ENCODE measurements around the gene ZNF503. TPM values are rescaled to one million over a fixed set of nuclear protein-coding genes. Genes with fewer than 3 reads are reported as not detected.
A peak's percentile ranks its signal among the peaks of the same experiment; 100 is the strongest.

The ZNF503 gene
- total and polyA plus RNA-seq, 2 donors from 2014 or later: 34.7 to 45.8 TPM

DNA sequence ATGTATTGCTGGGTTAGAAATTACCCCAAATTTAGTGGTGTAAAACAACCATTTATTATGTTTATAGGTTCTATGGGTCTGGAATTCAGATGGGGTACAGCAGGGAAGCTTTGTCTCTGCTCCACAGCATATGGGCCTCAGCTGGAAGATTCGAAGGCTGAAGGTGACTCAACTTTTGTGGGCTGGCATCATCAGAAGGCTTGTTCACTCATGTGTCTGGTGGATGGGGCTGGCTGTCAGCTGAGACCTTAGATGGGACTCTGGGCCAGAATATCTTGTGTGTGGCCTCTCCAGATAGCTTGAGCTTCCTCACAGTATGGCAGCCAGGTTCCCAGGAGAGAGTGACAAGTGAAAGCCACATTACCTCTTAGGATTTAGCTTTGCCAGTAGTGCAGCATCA is 45.9 kb downstream of the ZNF503 start:
- Histone ChIP-seq H3K27me3 (ENCODE audit: control insufficient read depth, insufficient read depth, low read length) (no peaks in the 10 kb centered on the region), H3K36me3 (ENCODE audit: control insufficient read depth in 2 of 3, insufficient read depth in 3 of 3, low read length in 3 of 3) (no peaks in the 10 kb centered on the region), H3K9me3 (ENCODE audit: control insufficient read depth in 2 of 3, insufficient read depth in 1 of 3, low read length in 3 of 3) (peaks cover 0 to 3% (median 0%) of the 10 kb centered on the region in 3 donors), H3K4me1 (ENCODE audit: control insufficient read depth in 2 of 3, insufficient read depth in 2 of 3, low read depth in 1 of 3, low read length in 3 of 3) (no peaks in the 10 kb centered on the region), H3K4me3 (ENCODE audit: low read length in 3 of 3) (no peak overlapping the region), H3K27ac (ENCODE audit: low read depth in 2 of 2, low read length in 2 of 2) (no peak overlapping the region), H3K9ac (ENCODE audit: low read length in 3 of 3) (no peak overlapping the region)
- FAIRE-seq: no peak
- intact Hi-C loops (cut with DNase I): no loop called here
- peak in 1 of 5 donors; percentile 19 for DNase-seq
- TF ChIP-seq, protein P1, sequence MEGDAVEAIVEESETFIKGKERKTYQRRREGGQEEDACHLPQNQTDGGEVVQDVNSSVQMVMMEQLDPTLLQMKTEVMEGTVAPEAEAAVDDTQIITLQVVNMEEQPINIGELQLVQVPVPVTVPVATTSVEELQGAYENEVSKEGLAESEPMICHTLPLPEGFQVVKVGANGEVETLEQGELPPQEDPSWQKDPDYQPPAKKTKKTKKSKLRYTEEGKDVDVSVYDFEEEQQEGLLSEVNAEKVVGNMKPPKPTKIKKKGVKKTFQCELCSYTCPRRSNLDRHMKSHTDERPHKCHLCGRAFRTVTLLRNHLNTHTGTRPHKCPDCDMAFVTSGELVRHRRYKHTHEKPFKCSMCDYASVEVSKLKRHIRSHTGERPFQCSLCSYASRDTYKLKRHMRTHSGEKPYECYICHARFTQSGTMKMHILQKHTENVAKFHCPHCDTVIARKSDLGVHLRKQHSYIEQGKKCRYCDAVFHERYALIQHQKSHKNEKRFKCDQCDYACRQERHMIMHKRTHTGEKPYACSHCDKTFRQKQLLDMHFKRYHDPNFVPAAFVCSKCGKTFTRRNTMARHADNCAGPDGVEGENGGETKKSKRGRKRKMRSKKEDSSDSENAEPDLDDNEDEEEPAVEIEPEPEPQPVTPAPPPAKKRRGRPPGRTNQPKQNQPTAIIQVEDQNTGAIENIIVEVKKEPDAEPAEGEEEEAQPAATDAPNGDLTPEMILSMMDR (IDR thresholded peaks at IDR 0.05; ENCODE audit: borderline replicate concordance, extremely low read depth, insufficient read depth): no peak

DNA sequence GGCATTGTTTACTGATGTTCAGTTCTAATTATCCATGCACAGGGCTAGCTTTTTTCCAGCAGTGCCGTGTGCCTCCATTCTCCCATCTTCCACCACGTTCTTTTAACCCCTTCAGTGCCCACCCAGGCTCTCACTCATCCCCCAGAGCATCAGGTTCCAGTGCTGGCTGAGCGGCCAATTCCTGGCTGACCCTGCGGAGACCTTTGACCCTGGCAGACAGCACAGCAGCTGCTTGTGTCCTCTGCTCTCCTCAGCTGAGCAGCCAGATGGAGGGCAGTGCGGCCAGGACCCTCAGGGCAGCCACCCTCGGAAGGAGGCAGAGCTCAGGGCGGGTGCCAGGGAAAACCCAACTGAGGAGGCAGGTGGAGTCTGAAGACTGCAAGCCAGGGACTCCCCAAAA is 48.4 kb downstream of the ZNF503 start:
- intact Hi-C loops (cut with DNase I): no loop called here
- Histone ChIP-seq H3K27me3 (ENCODE audit: control insufficient read depth, insufficient read depth, low read length) (no peaks in the 10 kb centered on the region), H3K9me3 (ENCODE audit: control insufficient read depth in 2 of 3, insufficient read depth in 1 of 3, low read length in 3 of 3) (peaks cover 0 to 3% (median 0%) of the 10 kb centered on the region in 3 donors), H3K9ac (ENCODE audit: low read length in 3 of 3) (no peak overlapping the region), H3K36me3 (ENCODE audit: control insufficient read depth in 2 of 3, insufficient read depth in 3 of 3, low read length in 3 of 3) (no peaks in the 10 kb centered on the region), H3K4me3 (ENCODE audit: low read length in 3 of 3) (no peak overlapping the region), H3K4me1 (ENCODE audit: control insufficient read depth in 2 of 3, insufficient read depth in 2 of 3, low read depth in 1 of 3, low read length in 3 of 3) (no peaks in the 10 kb centered on the region), H3K27ac (ENCODE audit: low read depth in 2 of 2, low read length in 2 of 2) (no peak overlapping the region)
- DNase-seq (peak in 2 of 5 donors; percentile 17 to 26), FAIRE-seq (no peak)
- TF ChIP-seq, protein P1 (IDR thresholded peaks at IDR 0.05; ENCODE audit: borderline replicate concordance, extremely low read depth, insufficient read depth): no peak

DNA sequence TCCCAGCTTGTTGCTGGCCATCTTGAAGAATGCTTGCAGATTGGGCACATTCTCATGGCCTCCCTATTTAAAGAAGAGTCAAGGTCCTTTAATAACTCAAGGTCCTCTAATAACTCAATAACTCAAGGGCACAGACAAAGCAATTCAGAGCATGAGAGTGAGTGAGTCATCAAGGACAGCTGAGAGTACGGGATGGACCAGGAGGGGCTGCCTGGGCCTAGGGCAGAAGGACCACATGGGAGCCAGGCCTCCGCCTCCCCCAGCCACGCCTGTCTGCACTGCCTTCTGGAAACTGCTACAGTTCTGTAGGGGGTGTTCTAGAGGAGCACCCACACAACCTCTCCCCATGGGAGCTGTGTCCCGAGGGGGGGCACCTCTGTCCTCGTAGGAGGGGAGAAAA is 48.9 kb downstream of the ZNF503 start:
- Histone ChIP-seq H3K4me3 (ENCODE audit: low read length in 3 of 3) (no peak overlapping the region), H3K4me1 (ENCODE audit: control insufficient read depth in 2 of 3, insufficient read depth in 2 of 3, low read depth in 1 of 3, low read length in 3 of 3) (no peaks in the 10 kb centered on the region), H3K9me3 (ENCODE audit: control insufficient read depth in 2 of 3, insufficient read depth in 1 of 3, low read length in 3 of 3) (peaks cover 0 to 3% (median 0%) of the 10 kb centered on the region in 3 donors), H3K27ac (ENCODE audit: low read depth in 2 of 2, low read length in 2 of 2) (no peak overlapping the region), H3K27me3 (ENCODE audit: control insufficient read depth, insufficient read depth, low read length) (no peaks in the 10 kb centered on the region), H3K9ac (ENCODE audit: low read length in 3 of 3) (no peak overlapping the region), H3K36me3 (ENCODE audit: control insufficient read depth in 2 of 3, insufficient read depth in 3 of 3, low read length in 3 of 3) (no peaks in the 10 kb centered on the region)
- DNase-seq: peak in 1 of 5 donors; percentile 8
- no peak for FAIRE-seq
- TF ChIP-seq, protein P1 (IDR thresholded peaks at IDR 0.05; ENCODE audit: borderline replicate concordance, extremely low read depth, insufficient read depth): no peak
- intact Hi-C loops (cut with DNase I): no loop called here

DNA sequence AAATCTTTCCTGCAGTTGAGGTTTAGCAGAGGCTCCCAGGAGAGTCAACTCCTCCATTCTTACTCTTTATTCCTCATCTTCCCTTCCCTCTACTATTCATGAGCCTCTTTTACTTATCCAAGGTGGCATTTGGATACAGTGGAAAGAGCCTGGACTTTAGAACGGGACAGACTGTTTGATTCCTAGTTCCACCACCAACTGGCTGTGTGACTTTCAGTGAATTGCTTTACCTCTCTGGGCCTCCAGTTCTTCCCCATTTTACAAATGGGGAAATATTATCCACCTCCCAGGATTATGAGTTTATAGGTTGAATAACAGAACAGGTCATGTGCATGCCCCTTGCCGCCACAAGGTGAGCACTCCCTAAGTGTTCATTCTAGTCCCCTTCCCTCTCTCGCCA is 49.9 kb downstream of the ZNF503 start:
- intact Hi-C loops (cut with DNase I): no loop called here
- no peak for FAIRE-seq

More for the DNA sequence above, 49.9 kb downstream of the ZNF503 start:
- H3K4me1 ChIP-seq (ENCODE audit: control insufficient read depth in 2 of 3, insufficient read depth in 2 of 3, low read depth in 1 of 3, low read length in 3 of 3): no peaks in the 10 kb centered on the region
- no peak overlapping the region for H3K9ac ChIP-seq (ENCODE audit: low read length in 3 of 3)
- H3K9me3 ChIP-seq (ENCODE audit: control insufficient read depth in 2 of 3, insufficient read depth in 1 of 3, low read length in 3 of 3): peaks cover 0 to 3% (median 0%) of the 10 kb centered on the region in 3 donors
- H3K27ac ChIP-seq (ENCODE audit: low read depth in 2 of 2, low read length in 2 of 2): no peak overlapping the region
- no peaks in the 10 kb centered on the region for H3K27me3 ChIP-seq (ENCODE audit: control insufficient read depth, insufficient read depth, low read length)
- TF ChIP-seq, protein P1 (IDR thresholded peaks at IDR 0.05; ENCODE audit: borderline replicate concordance, extremely low read depth, insufficient read depth): no peak
- H3K4me3 ChIP-seq (ENCODE audit: low read length in 3 of 3): no peak overlapping the region
- no peak for DNase-seq
- no peaks in the 10 kb centered on the region for H3K36me3 ChIP-seq (ENCODE audit: control insufficient read depth in 2 of 3, insufficient read depth in 3 of 3, low read length in 3 of 3)
